Choroid plexus epithelial cell (primary cell): Measurements from ENCODE around the gene ZNF697.

Source experiments
- DNase-seq: peaks from one replicate; pipeline ENCODE4 v3.0.0-alpha.2; 2010; ENCODE audit warnings: low read depth
- H3K4me3 ChIP-seq: 2 replicates; pipeline ENCODE4 v1.5.1; 2011; ENCODE audit warnings: low read depth, mild to moderate bottlenecking, control low read depth, low read length, moderate library complexity
- TF ChIP-seq, protein P1 (sequence below): conservative IDR thresholded peaks from 2 replicates; pipeline ENCODE4 v1.5.1; 2011; ENCODE audit warnings: low read depth, mild to moderate bottlenecking, control low read depth, inconsistent platforms, low read length, moderate library complexity

The ZNF697 gene

DNA sequence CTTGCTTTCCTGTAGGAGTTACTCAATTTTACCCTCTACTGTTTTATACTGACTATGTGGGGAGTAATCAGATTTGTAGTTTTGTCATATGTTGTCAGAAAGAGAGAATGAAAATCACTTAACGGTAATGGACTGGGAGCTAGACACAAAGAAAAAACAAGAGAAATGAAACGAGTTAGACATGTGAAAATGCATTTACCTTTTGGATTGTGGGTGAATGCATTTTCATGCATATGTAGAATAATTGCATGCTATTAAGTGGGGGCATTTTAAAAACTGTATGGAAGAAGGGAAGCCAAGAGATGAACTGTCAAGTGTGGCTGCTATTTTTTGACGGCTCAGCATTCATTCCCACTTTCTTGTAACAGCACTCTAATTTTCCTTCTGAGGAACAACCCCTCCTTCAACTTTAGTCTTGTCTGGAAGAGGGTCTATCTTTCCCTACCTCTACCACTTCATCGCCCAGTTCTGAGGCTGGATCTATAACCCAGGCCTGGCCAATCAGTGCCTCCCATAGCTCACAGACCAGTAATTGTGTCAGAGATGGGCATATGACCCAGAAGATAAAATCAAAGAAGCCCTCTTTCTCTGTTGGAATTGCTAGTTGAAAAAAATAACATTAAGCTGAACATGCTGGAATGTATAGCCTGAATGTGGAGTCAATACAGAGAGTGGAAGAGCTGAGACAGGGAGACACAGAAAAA lies 5.2 kb upstream of the ZNF697 start:
- TF ChIP-seq, protein P1, sequence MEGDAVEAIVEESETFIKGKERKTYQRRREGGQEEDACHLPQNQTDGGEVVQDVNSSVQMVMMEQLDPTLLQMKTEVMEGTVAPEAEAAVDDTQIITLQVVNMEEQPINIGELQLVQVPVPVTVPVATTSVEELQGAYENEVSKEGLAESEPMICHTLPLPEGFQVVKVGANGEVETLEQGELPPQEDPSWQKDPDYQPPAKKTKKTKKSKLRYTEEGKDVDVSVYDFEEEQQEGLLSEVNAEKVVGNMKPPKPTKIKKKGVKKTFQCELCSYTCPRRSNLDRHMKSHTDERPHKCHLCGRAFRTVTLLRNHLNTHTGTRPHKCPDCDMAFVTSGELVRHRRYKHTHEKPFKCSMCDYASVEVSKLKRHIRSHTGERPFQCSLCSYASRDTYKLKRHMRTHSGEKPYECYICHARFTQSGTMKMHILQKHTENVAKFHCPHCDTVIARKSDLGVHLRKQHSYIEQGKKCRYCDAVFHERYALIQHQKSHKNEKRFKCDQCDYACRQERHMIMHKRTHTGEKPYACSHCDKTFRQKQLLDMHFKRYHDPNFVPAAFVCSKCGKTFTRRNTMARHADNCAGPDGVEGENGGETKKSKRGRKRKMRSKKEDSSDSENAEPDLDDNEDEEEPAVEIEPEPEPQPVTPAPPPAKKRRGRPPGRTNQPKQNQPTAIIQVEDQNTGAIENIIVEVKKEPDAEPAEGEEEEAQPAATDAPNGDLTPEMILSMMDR = no peak
- DNase-seq = no peak
- no peak overlapping the region for H3K4me3 ChIP-seq

DNA sequence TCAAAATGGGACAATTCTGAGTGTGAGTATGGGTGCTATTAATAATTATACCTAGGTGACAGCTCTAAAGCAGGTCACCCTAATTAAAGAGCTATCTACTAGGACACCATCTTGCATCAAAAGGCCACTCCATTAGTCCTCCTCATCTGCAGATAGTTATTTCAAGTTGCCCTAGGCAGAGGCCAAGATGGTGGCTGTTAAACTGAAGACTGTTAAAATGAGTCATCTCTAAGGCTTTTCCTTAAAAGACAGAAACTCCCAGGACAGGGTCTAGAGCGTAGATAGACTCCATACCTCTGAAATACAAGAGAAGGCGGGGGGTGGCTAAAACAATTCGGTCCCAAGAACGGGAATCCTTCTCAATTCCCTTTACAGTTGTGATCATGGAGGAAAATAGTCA lies 4.5 kb upstream of the ZNF697 start:
- DNase-seq = no peak
- TF ChIP-seq, protein P1 = no peak
- H3K4me3 ChIP-seq = no peak overlapping the region

DNA sequence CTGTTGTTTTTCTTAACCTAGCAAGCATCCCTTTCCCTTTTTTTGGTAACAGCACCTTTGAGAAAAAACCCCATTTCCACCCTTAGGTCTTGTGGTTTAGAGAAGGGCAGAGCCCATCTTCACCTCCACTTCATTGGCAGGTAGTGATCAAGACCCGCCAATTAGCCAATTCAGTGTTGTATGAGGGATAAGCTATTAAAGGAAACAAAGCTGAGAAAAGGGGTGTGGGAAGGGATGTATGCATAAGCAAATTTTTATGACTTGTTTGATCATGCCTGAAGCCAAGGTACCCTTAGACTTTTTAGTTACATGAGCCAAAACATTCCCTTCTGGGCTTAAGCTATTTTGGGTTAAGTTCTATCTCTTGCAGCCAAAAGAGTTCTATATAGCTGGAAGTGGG lies 3.6 kb upstream of the ZNF697 start:
- TF ChIP-seq, protein P1 = no peak
- no peak for DNase-seq
- no peak overlapping the region for H3K4me3 ChIP-seq

DNA sequence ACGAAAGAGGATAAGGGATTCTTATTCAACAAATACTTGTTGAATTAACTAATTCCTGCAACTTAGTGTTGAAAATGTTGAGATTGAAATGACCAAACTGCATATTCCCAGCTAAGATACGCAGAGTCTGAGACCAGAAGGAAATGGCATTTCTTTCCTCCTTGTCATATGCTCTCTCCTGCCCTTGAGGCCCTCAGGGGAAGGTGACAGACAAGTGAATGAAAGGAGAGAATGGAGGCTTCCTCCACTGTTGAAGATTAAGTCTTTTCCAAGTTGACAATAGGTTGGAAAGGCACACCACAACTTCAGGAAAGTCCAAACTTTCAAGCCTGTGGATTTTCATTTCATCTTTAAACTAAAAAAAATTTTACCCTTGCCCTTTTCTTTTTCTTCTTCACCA lies 3.1 kb upstream of the ZNF697 start:
- no peak overlapping the region for H3K4me3 ChIP-seq
- TF ChIP-seq, protein P1 = no peak
- DNase-seq = no peak

DNA sequence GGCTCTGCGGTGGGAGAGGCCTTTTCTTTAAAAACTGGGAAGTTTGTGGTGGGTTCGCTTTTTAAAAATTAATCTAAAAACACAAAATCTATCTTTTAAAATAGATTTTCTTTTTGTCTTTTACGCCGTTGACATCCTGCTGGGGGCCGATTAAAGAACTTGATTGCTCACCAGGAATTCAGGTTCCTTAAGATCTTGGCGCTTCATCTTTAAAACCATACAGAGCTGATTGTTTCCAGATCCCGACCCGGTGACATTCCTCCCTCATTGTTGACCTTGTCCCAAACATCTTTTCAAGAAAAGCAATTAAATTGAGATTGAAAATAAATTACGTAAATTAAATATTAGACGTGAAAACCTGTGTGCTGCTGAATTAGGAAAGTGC lies 546 bp upstream of the ZNF697 start:
- no peak for DNase-seq
- peak overlapping the region; percentile 88 for H3K4me3 ChIP-seq
- TF ChIP-seq, protein P1 = no peak

DNA sequence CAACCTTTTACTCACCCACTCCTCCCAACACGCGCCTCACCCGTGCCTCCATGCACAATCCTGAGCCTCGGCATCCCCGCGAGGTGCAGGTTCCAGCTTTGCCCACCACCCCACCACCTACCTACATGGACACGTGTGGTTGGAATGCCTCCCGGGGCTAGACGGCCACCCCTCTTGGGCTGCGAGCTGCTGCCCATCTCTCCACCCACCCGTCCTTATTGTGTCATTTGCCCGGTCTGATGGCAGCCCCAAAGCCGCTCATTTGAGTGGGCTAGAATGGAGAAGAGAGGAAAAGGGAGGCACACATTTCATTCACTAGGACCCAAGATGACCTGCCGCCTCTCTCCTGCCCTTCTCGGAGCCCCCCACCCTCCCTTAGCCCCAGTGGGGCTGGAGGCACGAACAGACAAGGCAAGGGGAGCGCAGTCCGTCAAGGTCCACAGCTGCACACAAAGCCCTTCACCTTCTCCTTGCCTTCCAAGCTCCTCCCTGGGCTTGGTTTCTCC lies 785 bp downstream of the ZNF697 start:
- no peak for DNase-seq
- peak overlapping the region; percentile 88 for H3K4me3 ChIP-seq

More for the DNA sequence above, 785 bp downstream of the ZNF697 start:
- TF ChIP-seq, protein P1 = no peak
